GM23248 (cell line): ENCODE measurements around the gene ATP1A3.

Experiments used
- EZH2 ChIP-seq: fragments of 200-600 bp; sonication (generic); IDR thresholded peaks from 2 replicates; pipeline ENCODE4 v1.6.1; 2018; ENCODE audit warnings: antibody characterized with exemption, mild to moderate bottlenecking; ENCODE audit not compliant: insufficient read depth, poor library complexity, severe bottlenecking
- EZH2phosphoT487 ChIP-seq: fragments of 200-600 bp; sonication (generic); IDR thresholded peaks from 2 replicates; pipeline ENCODE4 v1.6.1; 2018; ENCODE audit warnings: antibody characterized with exemption, moderate library complexity, mild to moderate bottlenecking, low read depth; ENCODE audit not compliant: insufficient read depth

- no peak for TF ChIP-seq EZH2phosphoT487
- no peak for TF ChIP-seq EZH2
These were observed 42.3 kb downstream of the ATP1A3 start for GRCh38 chr19:41951686-41952172.
